Type B pancreatic cell (in vitro differentiated cells): ENCODE data around the gene HAND1. TPM values are rescaled to one million over a fixed set of nuclear protein-coding genes. Genes with fewer than 3 reads are reported as not detected.

Experiments used
- DNase-seq: peaks from one replicate; pipeline ENCODE4 v3.0.0; 2021; ENCODE audit warnings: mixed read lengths; ENCODE audit not compliant: unreplicated experiment; ENCODE audit errors: extremely low spot score
- H3K27ac Mint-ChIP-seq: 2 replicates; pipeline ENCODE4 v1.8.0; 2021; ENCODE audit warnings: mild to moderate bottlenecking, mixed read lengths
- H3K27me3 Mint-ChIP-seq: 2 replicates; pipeline ENCODE4 v1.8.0; 2021; ENCODE audit warnings: mixed read lengths
- H3K36me3 Mint-ChIP-seq: 2 replicates; pipeline ENCODE4 v1.8.0; 2021; ENCODE audit warnings: mixed read lengths
- H3K4me1 Mint-ChIP-seq: one replicate; pipeline ENCODE4 v1.8.0; 2021; ENCODE audit warnings: mixed read lengths; ENCODE audit not compliant: unreplicated experiment
- H3K4me3 Mint-ChIP-seq: 2 replicates; pipeline ENCODE4 v1.8.0; 2021; ENCODE audit warnings: mild to moderate bottlenecking, mixed read lengths
- H3K9me3 Mint-ChIP-seq: 2 replicates; pipeline ENCODE4 v1.8.0; 2021; ENCODE audit warnings: mixed read lengths
- total RNA-seq: library from RNA; stranded (reverse); gene quantifications from 2 replicates; pipeline ENCODE4 v1.2.1, GENCODE V29; 2021; ENCODE audit warnings: low replicate concordance
- TF ChIP-seq, protein P1 (sequence below): fragments of 200-600 bp; sonication (generic); conservative IDR thresholded peaks from 2 replicates; pipeline ENCODE4 v1.5.0; 2021; ENCODE audit warnings: antibody characterized with exemption, mild to moderate bottlenecking

Gene HAND1
- total RNA-seq, 1 donor from 2014 or later: 2.4 TPM

- no peaks in the 10 kb centered on the region for H3K27me3 Mint-ChIP-seq
- H3K36me3 Mint-ChIP-seq: peaks cover 34% of the 10 kb centered on the region
- H3K9me3 Mint-ChIP-seq: no peaks in the 10 kb centered on the region
- no peaks in the 10 kb centered on the region for H3K4me1 Mint-ChIP-seq
- DNase-seq: no peak
- TF ChIP-seq, protein P1, sequence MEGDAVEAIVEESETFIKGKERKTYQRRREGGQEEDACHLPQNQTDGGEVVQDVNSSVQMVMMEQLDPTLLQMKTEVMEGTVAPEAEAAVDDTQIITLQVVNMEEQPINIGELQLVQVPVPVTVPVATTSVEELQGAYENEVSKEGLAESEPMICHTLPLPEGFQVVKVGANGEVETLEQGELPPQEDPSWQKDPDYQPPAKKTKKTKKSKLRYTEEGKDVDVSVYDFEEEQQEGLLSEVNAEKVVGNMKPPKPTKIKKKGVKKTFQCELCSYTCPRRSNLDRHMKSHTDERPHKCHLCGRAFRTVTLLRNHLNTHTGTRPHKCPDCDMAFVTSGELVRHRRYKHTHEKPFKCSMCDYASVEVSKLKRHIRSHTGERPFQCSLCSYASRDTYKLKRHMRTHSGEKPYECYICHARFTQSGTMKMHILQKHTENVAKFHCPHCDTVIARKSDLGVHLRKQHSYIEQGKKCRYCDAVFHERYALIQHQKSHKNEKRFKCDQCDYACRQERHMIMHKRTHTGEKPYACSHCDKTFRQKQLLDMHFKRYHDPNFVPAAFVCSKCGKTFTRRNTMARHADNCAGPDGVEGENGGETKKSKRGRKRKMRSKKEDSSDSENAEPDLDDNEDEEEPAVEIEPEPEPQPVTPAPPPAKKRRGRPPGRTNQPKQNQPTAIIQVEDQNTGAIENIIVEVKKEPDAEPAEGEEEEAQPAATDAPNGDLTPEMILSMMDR: no peak
- no peak overlapping the region for H3K4me3 Mint-ChIP-seq
- H3K27ac Mint-ChIP-seq: no peak overlapping the region
Measured at GRCh38 chr5:154456540-154456939, 21.5 kb downstream of the HAND1 start.

GRCh38 chr5:154455585-154455984, 22.4 kb downstream of the HAND1 start:
- Mint-ChIP-seq H3K27me3 (no peaks in the 10 kb centered on the region), H3K4me1 (no peaks in the 10 kb centered on the region), H3K27ac (no peak overlapping the region), H3K4me3 (no peak overlapping the region), H3K9me3 (no peaks in the 10 kb centered on the region), H3K36me3 (peaks cover 39% of the 10 kb centered on the region)
- TF ChIP-seq, protein P1: no peak
- no peak for DNase-seq

DNA sequence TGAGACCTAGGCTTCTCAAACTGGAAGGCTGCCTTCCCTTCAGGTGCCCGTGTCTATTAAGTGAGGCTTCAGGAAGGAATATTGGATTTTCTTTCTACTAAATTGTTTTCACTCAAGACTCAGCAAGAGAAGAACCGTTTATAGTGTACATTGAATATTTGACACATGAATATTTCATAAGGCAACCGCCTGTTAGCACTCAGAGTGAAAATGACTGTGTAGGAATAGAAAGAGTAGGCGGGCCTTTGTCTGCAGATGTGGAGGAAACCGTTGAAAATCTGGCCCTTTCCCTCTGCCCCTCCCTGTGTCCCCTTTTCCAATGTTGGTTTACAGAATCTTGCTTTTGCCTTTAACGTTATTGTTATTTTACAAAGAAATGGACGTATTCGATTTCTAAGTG, 26.1 kb downstream of the HAND1 start:
- H3K27ac Mint-ChIP-seq: no peak overlapping the region
- H3K27me3 Mint-ChIP-seq: no peaks in the 10 kb centered on the region
- H3K9me3 Mint-ChIP-seq: no peaks in the 10 kb centered on the region
- H3K4me1 Mint-ChIP-seq: peaks cover 17% of the 10 kb centered on the region
- no peak overlapping the region for H3K4me3 Mint-ChIP-seq
- TF ChIP-seq, protein P1: no peak
- DNase-seq: no peak
- peaks cover 33% of the 10 kb centered on the region for H3K36me3 Mint-ChIP-seq

DNA sequence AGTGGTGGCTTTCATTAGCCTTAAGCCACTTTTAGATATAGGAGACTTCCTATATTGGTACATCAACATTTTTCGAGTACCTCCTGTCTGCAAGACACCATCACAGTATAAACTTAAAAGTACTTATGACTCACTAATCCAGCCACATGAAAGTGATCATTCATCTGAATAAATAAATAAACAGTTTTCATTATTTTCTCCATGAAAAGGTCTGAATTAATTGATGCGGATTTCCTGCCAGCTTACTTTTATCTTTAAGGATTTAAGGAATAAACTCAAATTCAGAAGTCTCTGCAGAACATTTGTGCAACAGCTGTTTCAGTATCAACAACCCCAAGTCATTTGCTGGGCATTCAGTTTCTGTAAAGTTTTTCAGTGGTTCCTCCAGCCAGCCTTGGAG, 28.2 kb downstream of the HAND1 start:
- H3K4me1 Mint-ChIP-seq: peaks cover 26% of the 10 kb centered on the region
- TF ChIP-seq, protein P1: no peak
- no peaks in the 10 kb centered on the region for H3K27me3 Mint-ChIP-seq
- H3K9me3 Mint-ChIP-seq: no peaks in the 10 kb centered on the region
- H3K27ac Mint-ChIP-seq: no peak overlapping the region
- no peak overlapping the region for H3K4me3 Mint-ChIP-seq
- peaks cover 25% of the 10 kb centered on the region for H3K36me3 Mint-ChIP-seq
- DNase-seq: no peak

DNA sequence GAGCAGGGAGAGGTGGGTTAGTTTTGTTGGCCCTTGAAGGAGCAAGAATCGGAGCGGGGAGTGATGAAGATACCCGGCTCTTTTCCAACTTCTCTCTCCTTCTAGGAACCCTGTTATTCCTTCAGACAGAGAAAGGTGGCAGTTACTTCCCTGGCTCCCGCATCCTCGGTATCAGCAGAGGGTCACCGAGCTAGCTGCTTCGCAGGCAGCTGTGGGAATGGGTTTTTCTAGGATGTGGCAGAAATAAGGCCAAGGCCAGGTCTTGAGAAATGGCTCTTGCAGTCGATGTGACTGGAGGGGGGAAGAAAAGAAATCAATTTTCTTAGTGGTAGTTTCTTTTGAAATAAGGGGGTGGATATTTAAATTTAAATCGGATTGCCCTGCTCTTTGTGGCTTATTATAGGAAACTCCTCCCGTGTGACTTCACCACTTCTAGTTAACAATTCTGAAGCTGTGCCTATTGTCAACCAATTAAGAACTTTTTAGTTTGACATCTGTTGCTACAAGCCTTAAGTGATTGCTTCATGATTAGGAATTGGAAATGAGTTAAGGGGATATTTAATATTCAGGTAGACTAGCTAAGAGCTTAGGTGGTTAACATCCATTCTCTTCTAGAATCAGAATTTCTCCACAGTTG, 30.8 kb downstream of the HAND1 start:
- H3K27ac Mint-ChIP-seq: peak overlapping the region; percentile 85
- TF ChIP-seq, protein P1: no peak

More for the DNA sequence above, 30.8 kb downstream of the HAND1 start:
- H3K4me3 Mint-ChIP-seq: peak overlapping the region; percentile 96
- H3K36me3 Mint-ChIP-seq: peaks cover 19% of the 10 kb centered on the region
- peaks cover 30% of the 10 kb centered on the region for H3K4me1 Mint-ChIP-seq
- H3K9me3 Mint-ChIP-seq: no peaks in the 10 kb centered on the region
- DNase-seq: no peak
- H3K27me3 Mint-ChIP-seq: no peaks in the 10 kb centered on the region
